Hematopoietic multipotent progenitor cell treated with erythropoietin and hydrocortisone succinate and interleukin-3 and kit ligand, for 4 days (in vitro differentiated cells): ENCODE data around the gene HAPLN1.

Source experiments
- DNase-seq: peaks from one replicate; pipeline ENCODE4 v3.0.0-alpha.2; 2015

The HAPLN1 gene

DNA sequence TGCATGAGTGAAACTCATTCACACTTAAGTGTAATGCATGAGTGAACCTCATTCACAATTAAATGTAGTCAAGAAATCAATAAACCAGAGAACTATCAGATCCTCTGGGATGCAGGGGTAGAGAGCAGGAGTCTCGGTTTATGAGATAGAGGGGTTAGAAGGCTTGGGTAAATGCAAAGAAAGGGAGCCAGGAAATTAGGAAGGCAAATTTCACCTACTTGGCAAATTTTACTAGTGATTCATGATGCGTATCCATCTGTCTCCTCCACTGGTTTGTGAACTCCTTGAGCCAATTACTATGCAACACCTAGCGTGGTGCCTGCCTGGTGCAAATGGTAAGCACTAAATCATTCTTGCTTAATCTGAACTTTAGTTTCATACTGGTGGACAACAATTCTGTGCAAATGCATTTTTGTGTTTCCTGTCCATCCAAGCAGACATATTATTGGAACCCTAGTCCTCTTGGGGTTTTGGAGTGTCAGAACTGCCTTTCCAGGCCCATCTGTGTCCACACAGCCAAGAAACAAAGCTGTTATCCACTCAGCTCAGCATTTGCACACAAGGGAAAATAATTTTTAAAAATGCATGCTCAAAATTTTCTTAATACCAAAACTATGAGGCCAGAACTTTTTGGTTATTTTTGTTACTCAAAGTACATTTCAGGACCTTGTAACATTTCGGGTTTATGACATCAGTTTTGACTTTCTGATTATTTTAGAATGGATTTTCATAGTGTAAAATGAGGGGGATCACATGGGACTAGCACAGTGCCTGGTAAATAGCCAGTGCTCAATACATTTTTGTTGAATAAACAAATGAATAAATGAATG, 5.2 kb downstream of the HAPLN1 start:
- no peak for DNase-seq

DNA sequence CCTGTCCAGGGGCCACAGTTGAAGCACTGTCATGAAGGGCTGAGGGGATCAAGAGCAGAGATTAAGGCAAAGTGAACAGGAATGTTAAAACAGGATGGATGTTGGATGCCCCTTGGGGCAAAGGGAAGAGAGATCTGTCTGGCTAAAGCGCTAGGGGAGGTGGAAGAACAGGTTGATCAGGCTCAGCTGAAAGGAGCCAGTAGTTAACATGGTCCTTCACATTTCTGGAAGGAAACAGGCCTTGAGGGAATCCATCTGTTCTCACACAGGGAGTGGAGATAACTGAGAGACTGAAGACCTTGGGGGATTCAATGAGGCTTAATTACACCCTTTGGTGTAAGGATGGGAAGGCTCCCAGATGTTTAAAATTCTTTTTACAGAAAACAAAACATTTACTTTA, 5.8 kb downstream of the HAPLN1 start:
- no peak for DNase-seq

GRCh38 chr5:83711982-83712601, 8.6 kb downstream of the HAPLN1 start:
- peak; percentile 62 for DNase-seq

DNA sequence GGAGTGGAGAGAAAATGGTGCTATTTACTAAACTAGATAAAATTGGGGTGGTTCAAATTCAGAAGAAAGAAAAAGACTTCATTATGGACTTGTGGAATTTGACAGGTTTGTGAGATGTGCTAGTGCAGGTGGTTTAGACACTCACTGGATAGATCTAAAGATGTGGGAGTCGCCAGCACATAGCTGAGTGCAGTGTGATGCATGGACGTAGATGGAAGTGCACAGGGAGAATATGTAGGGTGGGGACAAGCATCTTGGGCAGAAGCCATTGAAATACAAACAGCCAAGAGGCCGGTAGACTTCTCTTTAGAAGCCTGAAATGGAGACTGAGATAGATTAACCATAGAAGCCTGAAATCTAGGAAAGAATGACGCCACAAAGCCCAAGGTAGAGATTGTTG, 10.7 kb downstream of the HAPLN1 start:
- no peak for DNase-seq

GRCh38 chr5:83708170-83708569, 12.5 kb downstream of the HAPLN1 start:
- no peak for DNase-seq

GRCh38 chr5:83703059-83703458, 17.6 kb downstream of the HAPLN1 start:
- no peak for DNase-seq

GRCh38 chr5:83701886-83702285, 18.8 kb downstream of the HAPLN1 start:
- no peak for DNase-seq

DNA sequence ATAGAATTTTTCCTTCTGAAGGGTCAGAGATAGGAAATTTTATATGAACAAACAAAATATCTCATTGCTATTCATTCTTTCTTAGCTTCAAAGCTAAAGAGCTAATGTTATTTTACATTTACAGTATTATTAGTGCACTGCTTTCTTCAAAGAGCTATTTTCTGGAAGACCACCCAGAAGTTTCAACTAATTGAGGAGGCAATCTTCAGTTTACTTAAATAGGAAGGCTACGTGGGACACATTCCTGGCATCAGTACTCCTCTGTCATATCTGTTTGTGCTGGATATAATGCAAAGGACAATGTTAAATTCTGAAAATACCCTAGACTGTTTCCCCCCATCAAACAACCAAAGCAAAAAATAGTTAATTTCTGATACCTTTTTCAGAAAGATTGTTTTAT, 30.8 kb downstream of the HAPLN1 start:
- no peak for DNase-seq

DNA sequence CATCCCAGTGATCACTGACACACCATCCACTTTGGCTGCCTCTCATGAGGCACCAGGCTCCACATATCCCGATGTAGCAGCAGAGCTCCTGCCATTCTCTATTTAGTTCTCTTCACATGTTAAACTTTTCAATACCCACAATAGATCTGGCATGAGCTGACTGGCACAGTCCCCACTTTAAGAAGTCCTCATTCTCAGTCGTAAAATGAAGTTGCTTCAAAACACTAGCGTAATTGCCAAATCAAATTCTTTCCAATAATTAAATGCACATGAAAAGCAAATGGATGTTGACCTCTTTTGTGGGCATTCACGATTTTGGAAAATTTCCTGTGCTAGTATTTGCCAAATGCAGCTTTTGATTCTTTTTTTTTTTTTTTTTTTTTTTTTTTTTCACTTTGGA, 32.4 kb downstream of the HAPLN1 start:
- no peak for DNase-seq

DNA sequence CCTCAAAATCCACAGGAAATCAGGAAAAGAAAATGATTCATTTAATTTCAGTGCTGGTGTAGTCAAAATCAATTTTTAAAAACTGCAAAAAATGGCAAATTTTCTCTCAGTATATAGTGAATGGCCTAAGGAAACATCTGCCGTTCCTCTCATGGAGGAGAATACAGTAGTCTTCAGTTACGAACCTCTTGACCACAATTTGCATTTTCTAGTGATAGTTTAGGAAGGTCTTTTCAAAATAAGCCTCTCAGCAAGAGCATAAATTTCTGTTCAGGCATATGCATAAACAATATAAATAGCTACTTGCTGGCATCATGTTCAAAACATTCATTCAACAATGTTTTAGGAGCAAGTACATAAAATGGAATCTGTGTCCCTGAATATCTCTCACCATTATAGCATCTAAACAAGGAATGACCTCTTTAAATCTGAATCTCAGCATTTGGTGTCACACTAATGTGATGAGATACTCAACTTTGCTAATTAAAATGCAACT, 33.5 kb downstream of the HAPLN1 start:
- DNase-seq = no peak

GRCh38 chr5:83686251-83686650, 34.4 kb downstream of the HAPLN1 start:
- no peak for DNase-seq

DNA sequence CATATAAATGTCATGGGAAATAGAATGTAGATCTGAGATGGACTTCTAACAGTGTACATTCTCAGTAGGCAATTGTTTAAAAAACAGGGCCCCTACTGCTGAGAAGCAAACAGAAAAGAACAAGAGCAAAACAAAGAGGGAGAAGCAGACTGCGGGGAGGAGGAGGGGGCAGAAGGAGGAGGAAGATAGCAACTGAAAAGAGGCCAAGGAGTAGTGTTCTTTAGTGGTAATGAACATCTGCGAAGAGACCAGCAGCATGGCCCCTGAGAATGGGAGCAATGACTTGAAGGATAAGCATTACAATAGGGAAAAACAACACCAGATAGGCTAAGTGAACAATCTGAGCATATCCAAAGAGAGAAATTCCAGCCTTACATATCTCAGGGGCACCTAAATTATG, 36.8 kb downstream of the HAPLN1 start:
- DNase-seq = no peak

DNA sequence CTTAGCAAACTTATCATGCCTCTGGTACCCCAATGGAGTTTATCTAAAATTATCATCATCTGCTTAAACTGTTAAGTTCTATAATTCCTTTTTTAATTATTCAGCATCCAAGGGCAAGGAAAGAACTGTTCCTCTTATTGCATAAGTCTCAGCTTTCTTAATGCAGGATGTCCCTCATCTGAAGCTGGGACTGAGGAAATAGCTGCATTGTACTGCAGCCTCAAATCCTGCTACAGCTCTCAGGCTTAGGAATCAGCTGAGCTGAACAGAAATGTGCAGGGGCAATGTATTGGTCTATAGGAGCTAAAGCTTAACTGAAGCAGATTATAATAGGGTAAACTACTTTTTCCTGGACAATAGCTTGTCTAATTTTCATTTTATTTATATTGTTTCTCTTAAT, 48.0 kb downstream of the HAPLN1 start:
- no peak for DNase-seq

DNA sequence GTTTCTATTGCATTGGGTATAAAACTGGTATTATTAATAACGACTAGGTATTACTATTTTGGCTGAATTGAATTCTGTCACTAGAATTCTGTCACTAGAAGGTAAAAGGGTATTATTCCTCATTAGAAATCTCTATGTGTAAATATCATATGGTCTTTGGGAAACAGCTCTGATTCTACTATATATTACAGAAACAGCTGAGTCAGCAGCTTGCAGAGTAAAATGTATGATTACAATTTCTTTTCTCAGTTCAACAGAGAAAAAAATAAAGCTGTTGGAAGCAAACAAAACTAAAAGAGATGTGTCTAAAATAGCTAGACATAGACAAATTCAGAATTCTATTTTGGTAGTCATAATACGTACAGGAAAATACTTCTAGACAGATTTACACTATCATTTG, 48.5 kb downstream of the HAPLN1 start:
- DNase-seq = no peak

GRCh38 chr5:83665631-83666030, 55.0 kb downstream of the HAPLN1 start:
- no peak for DNase-seq

GRCh38 chr5:83662558-83662957, 58.1 kb downstream of the HAPLN1 start:
- DNase-seq = peak; percentile 71

GRCh38 chr5:83657807-83658525, 62.7 kb downstream of the HAPLN1 start:
- DNase-seq = no peak

GRCh38 chr5:83654427-83654994, 66.1 kb downstream of the HAPLN1 start:
- peak; percentile 8 for DNase-seq

DNA sequence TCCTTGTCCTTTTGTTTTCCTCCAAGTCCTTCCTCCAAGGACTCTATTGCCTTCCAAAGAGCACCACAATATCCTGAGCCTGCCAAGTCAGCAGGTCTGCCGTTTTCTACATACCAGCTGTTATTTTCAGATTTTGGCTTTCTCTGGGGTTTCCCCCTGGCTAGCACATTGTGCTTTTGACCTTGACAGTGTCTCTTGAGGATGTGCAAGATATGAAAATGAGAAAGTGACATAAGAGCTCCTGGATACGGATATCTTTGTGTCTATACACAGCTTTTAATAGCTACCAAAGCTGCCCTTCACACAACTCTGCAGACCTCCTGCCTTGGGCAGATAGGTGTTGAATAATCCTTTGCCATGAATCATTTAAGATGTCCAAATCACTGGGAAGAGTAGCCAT, 67.0 kb downstream of the HAPLN1 start:
- no peak for DNase-seq

DNA sequence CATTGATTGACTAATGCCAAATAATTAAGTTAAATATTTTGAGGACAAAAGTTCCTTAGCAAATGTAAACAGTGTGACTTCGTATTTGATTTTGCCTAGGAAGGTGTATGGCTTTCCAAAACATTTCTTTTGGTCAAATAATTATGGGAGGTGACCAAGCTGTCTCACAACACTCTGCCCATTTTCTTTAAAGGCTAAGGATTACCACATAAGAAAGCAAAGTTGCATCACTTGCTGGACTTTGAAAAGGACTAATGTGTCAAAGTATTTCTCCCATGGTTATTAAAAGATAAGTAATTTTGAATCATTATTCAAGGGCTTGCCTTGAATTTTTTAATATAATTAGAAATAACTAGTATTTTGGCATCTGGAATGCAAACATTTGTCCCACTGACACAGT, 74.7 kb downstream of the HAPLN1 start:
- no peak for DNase-seq

DNA sequence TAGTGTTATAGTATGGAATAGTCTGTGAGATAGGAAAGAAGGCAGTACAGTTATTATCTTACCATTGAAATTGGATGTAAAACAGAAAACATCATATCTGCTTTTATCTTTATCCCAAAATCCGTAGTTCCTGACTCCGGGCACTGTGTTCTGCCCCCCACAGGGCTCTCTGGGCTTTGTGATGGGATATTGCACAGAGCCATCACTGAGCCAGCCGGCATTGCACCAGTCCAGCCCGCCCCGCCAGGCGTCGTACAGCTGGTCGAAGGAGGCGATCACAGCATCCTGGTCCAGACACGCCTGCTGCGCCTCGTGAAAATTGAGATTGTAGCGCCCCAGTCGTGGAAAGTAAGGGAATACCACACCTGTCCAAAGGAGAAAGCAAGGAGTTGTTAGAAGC, 76.4 kb downstream of the HAPLN1 start:
- no peak for DNase-seq

GRCh38 chr5:83641946-83642345, 78.7 kb downstream of the HAPLN1 start:
- DNase-seq = no peak

GRCh38 chr5:83639911-83640310, 80.7 kb downstream of the HAPLN1 start:
- DNase-seq = no peak

DNA sequence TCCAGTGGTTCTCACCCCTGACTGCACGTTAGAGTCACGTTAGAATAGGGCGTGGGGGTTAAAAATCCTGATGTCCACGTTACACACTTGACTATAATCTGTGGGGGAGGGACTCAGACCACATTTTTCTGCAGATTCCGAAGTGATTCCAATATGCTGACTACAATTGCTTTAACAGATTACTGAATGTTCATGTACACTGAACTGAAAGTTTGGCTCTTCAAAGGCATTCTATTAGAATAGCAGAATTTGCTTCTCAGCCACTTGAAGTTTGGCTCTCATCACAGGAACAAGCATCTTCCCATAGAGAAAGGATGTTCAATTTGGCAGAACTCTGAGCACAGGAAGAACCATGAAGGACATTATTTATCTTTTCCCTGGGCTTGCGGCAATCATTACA, 84.5 kb downstream of the HAPLN1 start:
- DNase-seq = no peak
